ENCODE results near the gene LIPC.

DNA sequence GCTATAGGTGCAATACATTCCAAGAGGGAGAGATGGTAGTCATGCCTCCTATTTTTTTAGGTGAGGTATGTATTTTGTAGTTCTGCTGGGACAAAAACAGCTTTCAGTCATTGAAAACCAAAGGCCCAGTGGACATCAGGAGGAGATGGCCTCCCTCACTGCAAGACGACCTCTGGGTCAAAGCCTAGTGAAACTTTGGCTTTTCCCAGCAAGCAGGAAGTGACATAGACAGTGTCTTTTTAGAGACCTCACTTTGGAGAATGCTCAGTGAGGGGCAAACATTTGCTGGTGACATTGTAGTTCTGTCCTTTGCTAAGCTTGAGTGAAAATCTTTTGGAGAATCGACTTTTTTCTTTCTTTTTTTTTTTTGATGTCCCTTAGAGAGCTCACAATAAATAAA lies 27.3 kb downstream of the LIPC start:
- TF ChIP-seq ZFP3 (CRISPR knock-in tag; IDR thresholded peaks at IDR 0.05) (no peak), GLIS3 (CRISPR knock-in tag; IDR thresholded peaks at IDR 0.05) (no peak), PPARA (CRISPR knock-in tag; IDR thresholded peaks at IDR 0.05; ENCODE audit: borderline replicate concordance) (no peak), RARB (CRISPR knock-in tag; IDR thresholded peaks at IDR 0.05) (no peak), TOX (CRISPR knock-in tag; IDR thresholded peaks at IDR 0.05; ENCODE audit: borderline replicate concordance) (no peak), ZFP30 (CRISPR knock-in tag; IDR thresholded peaks at IDR 0.05) (no peak), SNAI2 (CRISPR knock-in tag; IDR thresholded peaks at IDR 0.05) (no peak)
- TF ChIP-seq, protein P1, sequence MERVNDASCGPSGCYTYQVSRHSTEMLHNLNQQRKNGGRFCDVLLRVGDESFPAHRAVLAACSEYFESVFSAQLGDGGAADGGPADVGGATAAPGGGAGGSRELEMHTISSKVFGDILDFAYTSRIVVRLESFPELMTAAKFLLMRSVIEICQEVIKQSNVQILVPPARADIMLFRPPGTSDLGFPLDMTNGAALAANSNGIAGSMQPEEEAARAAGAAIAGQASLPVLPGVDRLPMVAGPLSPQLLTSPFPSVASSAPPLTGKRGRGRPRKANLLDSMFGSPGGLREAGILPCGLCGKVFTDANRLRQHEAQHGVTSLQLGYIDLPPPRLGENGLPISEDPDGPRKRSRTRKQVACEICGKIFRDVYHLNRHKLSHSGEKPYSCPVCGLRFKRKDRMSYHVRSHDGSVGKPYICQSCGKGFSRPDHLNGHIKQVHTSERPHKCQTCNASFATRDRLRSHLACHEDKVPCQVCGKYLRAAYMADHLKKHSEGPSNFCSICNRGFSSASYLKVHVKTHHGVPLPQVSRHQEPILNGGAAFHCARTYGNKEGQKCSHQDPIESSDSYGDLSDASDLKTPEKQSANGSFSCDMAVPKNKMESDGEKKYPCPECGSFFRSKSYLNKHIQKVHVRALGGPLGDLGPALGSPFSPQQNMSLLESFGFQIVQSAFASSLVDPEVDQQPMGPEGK (CRISPR knock-in tag; IDR thresholded peaks at IDR 0.05; ENCODE audit: borderline replicate concordance), result no peak

Measured in SK-N-SH treated with all-trans-retinoic acid at 6 μM for 48 hours (cell line).